ENCODE data around the gene TRIM16.
"Not testable (repeated sequence)": the region's sequence is repeated elsewhere in the genome, so short reads cannot be mapped to it uniquely, and the experiment has no call there.

TRIM16 gene

DNA sequence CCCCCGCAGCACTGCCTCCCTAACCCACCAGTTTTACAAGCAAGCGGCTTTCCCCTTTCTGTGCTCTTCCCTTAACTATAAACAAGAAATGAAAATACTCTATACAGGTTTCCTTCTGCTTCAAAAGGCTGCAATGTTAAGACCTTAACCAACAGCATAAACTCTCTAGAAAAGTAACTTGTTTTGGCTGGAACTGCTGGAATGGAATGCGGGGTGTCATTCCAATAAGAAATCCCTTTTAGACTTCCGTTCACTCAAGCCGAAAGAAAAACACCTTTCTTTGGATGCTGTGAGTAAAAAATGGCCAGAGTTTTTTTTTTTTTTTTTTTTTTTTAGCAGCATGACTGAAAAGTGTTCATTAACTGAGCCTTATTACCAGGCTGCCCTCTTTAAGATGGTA is 92.1 kb downstream of the TRIM16 start:
- H3K36me3 ChIP-seq (replicated peaks; ENCODE audit: insufficient read depth, low read length); H3K4me2 ChIP-seq (ENCODE audit: low read depth, low read length); H3K9me3 ChIP-seq (replicated peaks; ENCODE audit: insufficient read depth, low read length); H3K4me1 ChIP-seq (ENCODE audit: low read length); H3K4me3 ChIP-seq (ENCODE audit: low read length); H3K27ac ChIP-seq (ENCODE audit: low read length); H3F3A ChIP-seq (ENCODE audit: insufficient read depth, low read length); H3K79me2 ChIP-seq (ENCODE audit: low read length); H3K27me3 ChIP-seq (replicated peaks; ENCODE audit: insufficient read depth, low read length); H2AFZ ChIP-seq (ENCODE audit: low read length); DNase-seq; H3K9ac ChIP-seq (ENCODE audit: low read length); H3K9me2 ChIP-seq (replicated peaks; ENCODE audit: insufficient read depth, low read length); H4K20me1 ChIP-seq (ENCODE audit: insufficient read depth, low read length): not testable (repeated sequence)

DNA sequence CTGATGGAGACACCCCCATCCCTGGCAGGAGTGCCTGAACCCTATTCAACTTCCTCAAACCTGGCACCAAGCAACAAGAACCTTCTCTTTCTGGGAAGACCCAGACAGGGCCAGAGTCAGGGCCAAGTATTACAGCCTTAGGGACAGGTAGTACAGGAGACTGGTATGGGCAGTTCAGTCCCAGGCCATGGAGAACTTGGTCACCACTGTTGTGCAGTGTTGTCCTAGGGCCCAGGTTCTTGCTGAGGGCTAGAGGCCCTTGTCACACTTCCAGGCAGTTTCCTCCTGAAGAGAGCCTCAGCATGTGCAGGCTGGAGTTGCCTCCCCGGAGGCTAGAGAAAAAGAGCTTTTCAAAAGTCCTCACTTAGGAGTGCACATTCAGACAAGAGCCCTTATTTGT is 93.3 kb downstream of the TRIM16 start:
- not testable (repeated sequence) for H3F3A ChIP-seq (ENCODE audit: insufficient read depth, low read length); H4K20me1 ChIP-seq (ENCODE audit: insufficient read depth, low read length); H2AFZ ChIP-seq (ENCODE audit: low read length); H3K9ac ChIP-seq (ENCODE audit: low read length); H3K4me2 ChIP-seq (ENCODE audit: low read depth, low read length); DNase-seq; H3K9me3 ChIP-seq (replicated peaks; ENCODE audit: insufficient read depth, low read length); H3K79me2 ChIP-seq (ENCODE audit: low read length); H3K4me3 ChIP-seq (ENCODE audit: low read length); H3K9me2 ChIP-seq (replicated peaks; ENCODE audit: insufficient read depth, low read length); H3K4me1 ChIP-seq (ENCODE audit: low read length); H3K27me3 ChIP-seq (replicated peaks; ENCODE audit: insufficient read depth, low read length); H3K27ac ChIP-seq (ENCODE audit: low read length); H3K36me3 ChIP-seq (replicated peaks; ENCODE audit: insufficient read depth, low read length)

DNA sequence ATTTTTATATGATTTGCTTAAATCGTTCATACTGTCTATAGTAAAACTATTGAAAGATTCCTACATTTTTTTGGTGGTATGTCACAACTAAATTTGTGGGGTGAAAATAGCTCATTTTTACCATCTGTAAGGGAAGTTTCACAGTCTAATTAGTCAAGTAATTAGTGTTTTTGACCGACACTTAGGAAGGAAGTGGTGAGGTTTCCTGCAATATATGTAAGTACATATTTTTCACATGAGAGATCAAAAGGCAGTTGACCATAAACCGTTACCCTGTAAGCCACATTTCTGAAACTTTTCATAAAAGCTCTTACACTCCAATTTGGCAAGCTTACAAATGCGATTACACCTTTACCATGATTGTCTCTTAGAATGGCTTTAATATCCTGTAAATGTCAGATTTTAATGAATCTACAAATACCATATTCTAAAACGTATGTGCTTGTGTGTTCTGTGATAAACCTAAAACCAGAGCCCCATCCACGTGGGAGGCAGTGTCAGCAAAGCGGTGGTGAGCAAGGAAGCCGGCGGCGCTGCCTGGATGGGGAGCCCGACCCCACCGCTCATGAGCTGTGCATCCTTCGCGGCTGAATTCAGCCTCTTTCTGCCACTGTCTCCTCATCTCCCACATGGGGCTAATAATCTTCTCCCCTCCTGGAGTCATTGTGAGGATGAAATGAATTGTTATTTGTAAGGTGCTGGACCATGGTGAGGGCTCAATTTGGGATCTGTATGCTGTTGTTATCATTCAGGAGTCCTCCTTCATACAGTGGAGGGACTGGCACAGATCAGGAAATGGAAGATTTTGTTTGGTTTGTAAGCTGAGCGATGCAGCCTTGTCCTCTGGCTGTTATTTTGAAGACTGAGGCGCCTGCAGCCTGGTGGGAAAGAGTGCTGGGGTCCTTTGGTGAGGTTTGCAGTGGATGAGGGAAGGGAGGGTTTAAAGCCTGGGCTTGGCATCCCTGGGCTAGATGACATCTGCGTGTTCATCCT is 94.3 kb downstream of the TRIM16 start:
- H3F3A ChIP-seq (ENCODE audit: insufficient read depth, low read length); H3K79me2 ChIP-seq (ENCODE audit: low read length); DNase-seq; H3K9me2 ChIP-seq (replicated peaks; ENCODE audit: insufficient read depth, low read length); H3K36me3 ChIP-seq (replicated peaks; ENCODE audit: insufficient read depth, low read length); H3K9me3 ChIP-seq (replicated peaks; ENCODE audit: insufficient read depth, low read length); H3K9ac ChIP-seq (ENCODE audit: low read length); H3K27me3 ChIP-seq (replicated peaks; ENCODE audit: insufficient read depth, low read length); H3K4me1 ChIP-seq (ENCODE audit: low read length); H4K20me1 ChIP-seq (ENCODE audit: insufficient read depth, low read length); H3K4me2 ChIP-seq (ENCODE audit: low read depth, low read length); H3K27ac ChIP-seq (ENCODE audit: low read length); H2AFZ ChIP-seq (ENCODE audit: low read length); H3K4me3 ChIP-seq (ENCODE audit: low read length): not testable (repeated sequence)

DNA sequence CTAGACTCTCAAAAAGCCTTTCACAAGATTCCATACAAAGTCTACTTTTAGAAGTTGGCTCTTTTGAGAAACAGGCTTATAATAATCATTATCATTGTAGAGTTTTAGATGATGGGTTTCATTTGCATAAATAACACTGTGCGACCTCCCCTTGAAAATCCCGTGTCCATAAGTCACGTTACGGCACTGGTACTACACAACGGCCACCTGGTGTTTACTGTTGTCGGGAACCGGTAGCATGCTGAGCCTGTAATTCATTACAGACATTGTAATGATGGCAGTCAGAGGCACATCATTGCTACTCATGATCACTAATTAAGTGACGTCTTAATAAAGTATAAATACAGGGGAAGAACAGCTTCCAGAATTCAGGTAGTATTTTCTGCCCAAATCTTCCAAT is 96.1 kb downstream of the TRIM16 start:
- H3K9ac ChIP-seq (ENCODE audit: low read length); H3K4me2 ChIP-seq (ENCODE audit: low read depth, low read length); H3K79me2 ChIP-seq (ENCODE audit: low read length); H3K27me3 ChIP-seq (replicated peaks; ENCODE audit: insufficient read depth, low read length); H3F3A ChIP-seq (ENCODE audit: insufficient read depth, low read length); H4K20me1 ChIP-seq (ENCODE audit: insufficient read depth, low read length); H2AFZ ChIP-seq (ENCODE audit: low read length); H3K36me3 ChIP-seq (replicated peaks; ENCODE audit: insufficient read depth, low read length); H3K9me3 ChIP-seq (replicated peaks; ENCODE audit: insufficient read depth, low read length); H3K4me3 ChIP-seq (ENCODE audit: low read length); DNase-seq; H3K27ac ChIP-seq (ENCODE audit: low read length); H3K9me2 ChIP-seq (replicated peaks; ENCODE audit: insufficient read depth, low read length); H3K4me1 ChIP-seq (ENCODE audit: low read length): not testable (repeated sequence)

DNA sequence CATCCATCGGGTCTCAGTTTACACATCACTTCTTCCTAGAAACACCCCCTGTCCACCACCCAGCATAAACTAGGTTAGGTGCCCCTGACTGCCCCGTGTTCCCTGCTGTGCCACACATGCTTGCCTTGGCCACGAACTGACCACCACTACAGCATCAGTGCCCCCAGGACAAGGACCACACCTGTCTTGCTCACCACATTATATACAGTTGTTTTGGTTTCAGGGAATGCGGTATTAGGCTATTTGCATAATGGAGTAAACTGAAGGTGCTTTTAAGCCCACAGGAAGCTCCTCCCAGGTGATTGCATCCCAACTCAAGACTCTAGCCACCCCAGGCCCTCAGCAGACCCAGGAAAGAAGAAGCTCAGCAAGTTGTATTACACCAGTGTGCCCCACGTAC is 100.8 kb downstream of the TRIM16 start:
- not testable (repeated sequence) for H3F3A ChIP-seq (ENCODE audit: insufficient read depth, low read length); H3K79me2 ChIP-seq (ENCODE audit: low read length); H3K9ac ChIP-seq (ENCODE audit: low read length); H3K27ac ChIP-seq (ENCODE audit: low read length); H3K27me3 ChIP-seq (replicated peaks; ENCODE audit: insufficient read depth, low read length); H3K4me2 ChIP-seq (ENCODE audit: low read depth, low read length); H3K36me3 ChIP-seq (replicated peaks; ENCODE audit: insufficient read depth, low read length); H4K20me1 ChIP-seq (ENCODE audit: insufficient read depth, low read length); H3K4me3 ChIP-seq (ENCODE audit: low read length); H2AFZ ChIP-seq (ENCODE audit: low read length); H3K9me3 ChIP-seq (replicated peaks; ENCODE audit: insufficient read depth, low read length); DNase-seq; H3K4me1 ChIP-seq (ENCODE audit: low read length); H3K9me2 ChIP-seq (replicated peaks; ENCODE audit: insufficient read depth, low read length)

DNA sequence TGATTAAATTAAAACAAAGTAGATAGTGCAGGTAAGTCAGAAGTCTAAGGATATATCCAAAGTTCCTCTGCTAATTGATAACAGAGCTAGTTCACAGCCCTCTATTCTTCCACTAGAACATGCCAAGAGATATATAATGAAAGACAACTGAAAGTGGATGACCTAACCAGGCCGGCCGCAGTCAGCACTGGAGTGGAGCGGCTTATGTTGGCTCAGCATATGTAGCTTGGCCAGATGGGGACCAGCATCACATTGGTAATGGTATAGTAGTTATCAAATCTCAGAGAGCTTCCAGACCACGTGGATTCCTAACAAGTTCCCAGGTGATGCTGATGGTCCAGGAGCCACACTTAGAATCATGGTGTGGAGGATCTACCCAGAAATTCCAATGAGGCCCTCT is 102.6 kb downstream of the TRIM16 start:
- H3F3A ChIP-seq (ENCODE audit: insufficient read depth, low read length); H3K9me2 ChIP-seq (replicated peaks; ENCODE audit: insufficient read depth, low read length); DNase-seq; H3K79me2 ChIP-seq (ENCODE audit: low read length); H2AFZ ChIP-seq (ENCODE audit: low read length); H3K36me3 ChIP-seq (replicated peaks; ENCODE audit: insufficient read depth, low read length); H3K9ac ChIP-seq (ENCODE audit: low read length); H4K20me1 ChIP-seq (ENCODE audit: insufficient read depth, low read length); H3K27ac ChIP-seq (ENCODE audit: low read length); H3K4me3 ChIP-seq (ENCODE audit: low read length); H3K4me2 ChIP-seq (ENCODE audit: low read depth, low read length); H3K27me3 ChIP-seq (replicated peaks; ENCODE audit: insufficient read depth, low read length); H3K4me1 ChIP-seq (ENCODE audit: low read length); H3K9me3 ChIP-seq (replicated peaks; ENCODE audit: insufficient read depth, low read length): not testable (repeated sequence)
